ENCODE measurements around the gene ASB5.

The ASB5 gene

GRCh38 chr4:176198316-176198903 lies 70.6 kb downstream of the ASB5 start:
- H3K27ac ChIP-seq, result no peak overlapping the region
- in situ Hi-C loops (cut with HindIII; ENCODE audit: low pct_ligation_motif_present, low sequenced_read_pairs), result no loop called here
- H3K27me3 ChIP-seq (replicated peaks), result no peaks in the 10 kb centered on the region
- no peak for TF ChIP-seq CTCF (IDR thresholded peaks at IDR 0.05; ENCODE audit: low read depth, low read length, missing control alignments)
- H3K36me3 ChIP-seq (replicated peaks), result no peaks in the 10 kb centered on the region
- DNase-seq, result no peak
- H3K4me3 ChIP-seq (ENCODE audit: low read depth, low read length), result no peak overlapping the region

GRCh38 chr4:176195184-176195978 lies 73.6 kb downstream of the ASB5 start, which contains the start of gene SPATA4:
TSS of gene SPATA4 (minus strand) at chr4:176195585. CDS start at chr4:176195562, 23 bp downstream.
- in situ Hi-C loops (cut with HindIII; ENCODE audit: low pct_ligation_motif_present, low sequenced_read_pairs), result no loop called here
- H3K4me3 ChIP-seq (ENCODE audit: low read depth, low read length), result peak within 1 kb of the TSS; percentile 81
- no peaks in the 10 kb centered on the region for H3K36me3 ChIP-seq (replicated peaks)
- H3K27me3 ChIP-seq (replicated peaks), result no peaks in the 10 kb centered on the region
- peak; percentile 86 for DNase-seq
- no peak for TF ChIP-seq CTCF (IDR thresholded peaks at IDR 0.05; ENCODE audit: low read depth, low read length, missing control alignments)
- peak within 1 kb of the TSS; percentile 54 for H3K27ac ChIP-seq

GRCh38 chr4:176193938-176194337 lies 75.1 kb downstream of the ASB5 start:
- TF ChIP-seq CTCF (IDR thresholded peaks at IDR 0.05; ENCODE audit: low read depth, low read length, missing control alignments), result no peak
- in situ Hi-C loops (cut with HindIII; ENCODE audit: low pct_ligation_motif_present, low sequenced_read_pairs), result no loop called here
- Histone ChIP-seq H3K27me3 (replicated peaks) (no peaks in the 10 kb centered on the region), H3K4me3 (ENCODE audit: low read depth, low read length) (no peak overlapping the region), H3K27ac (peak overlapping the region; percentile 29), H3K36me3 (replicated peaks) (no peaks in the 10 kb centered on the region)
- peak; percentile 49 for DNase-seq

- H3K4me3 ChIP-seq (ENCODE audit: low read depth, low read length), result no peak overlapping the region
- no peak for DNase-seq
- no peaks in the 10 kb centered on the region for H3K36me3 ChIP-seq (replicated peaks)
- H3K27ac ChIP-seq, result no peak overlapping the region
- no peak for TF ChIP-seq CTCF (IDR thresholded peaks at IDR 0.05; ENCODE audit: low read depth, low read length, missing control alignments)
- in situ Hi-C loops (cut with HindIII; ENCODE audit: low pct_ligation_motif_present, low sequenced_read_pairs), result no loop called here
- H3K27me3 ChIP-seq (replicated peaks), result no peaks in the 10 kb centered on the region
Observed at GRCh38 chr4:176193126-176193525, 75.9 kb downstream of the ASB5 start.

GRCh38 chr4:176191974-176192373 lies 77.0 kb downstream of the ASB5 start:
- no peaks in the 10 kb centered on the region for H3K36me3 ChIP-seq (replicated peaks)
- no peak for TF ChIP-seq CTCF (IDR thresholded peaks at IDR 0.05; ENCODE audit: low read depth, low read length, missing control alignments)
- no peak for DNase-seq
- H3K4me3 ChIP-seq (ENCODE audit: low read depth, low read length), result no peak overlapping the region
- H3K27me3 ChIP-seq (replicated peaks), result no peaks in the 10 kb centered on the region
- in situ Hi-C loops (cut with HindIII; ENCODE audit: low pct_ligation_motif_present, low sequenced_read_pairs), result no loop called here
- H3K27ac ChIP-seq, result no peak overlapping the region
